GM12872 (cell line): Measurements from ENCODE around the gene CPSF6.

ENCODE experiments used
- TF ChIP-seq, protein P1 (sequence below): IDR thresholded peaks from 3 replicates; pipeline ENCODE4 v1.5.1; 2011; ENCODE audit warnings: low read depth, mild to moderate bottlenecking, low read length, moderate library complexity; ENCODE audit not compliant: insufficient read depth

CPSF6 gene

DNA sequence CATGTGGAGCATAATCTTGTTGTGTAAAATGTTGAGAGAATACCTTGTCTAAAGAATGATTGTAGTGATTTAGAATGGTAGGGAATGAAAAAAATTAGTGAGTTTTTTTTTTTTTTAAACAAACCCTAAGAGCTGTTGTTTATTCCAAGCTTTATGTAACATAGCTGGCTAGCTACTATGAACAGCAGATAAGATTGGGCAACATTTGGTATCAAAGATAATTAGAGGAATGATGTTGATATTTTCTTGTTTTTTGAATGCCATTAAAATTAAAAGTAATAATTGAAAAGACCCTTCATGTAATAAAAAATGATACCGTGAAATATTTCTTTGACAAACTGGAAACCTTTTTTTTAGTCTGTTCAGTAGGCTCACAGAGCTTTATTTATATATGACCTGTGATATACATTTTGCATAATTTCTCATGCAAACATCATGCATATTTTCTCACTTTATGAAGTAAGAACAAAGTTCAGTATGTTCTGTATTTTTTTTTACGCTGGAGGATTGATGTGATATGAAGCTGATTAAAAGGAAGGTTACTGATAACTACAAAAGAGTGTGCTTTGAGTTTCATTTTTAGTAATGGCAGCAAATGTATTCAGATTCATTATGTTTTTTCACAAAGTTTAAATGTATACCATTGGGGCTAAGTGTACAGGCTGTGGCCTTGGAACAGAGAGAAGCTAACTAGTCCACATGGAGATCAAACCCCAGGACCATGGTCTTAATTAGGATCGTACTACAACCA is 8.1 kb downstream of the CPSF6 start:
- TF ChIP-seq, protein P1, sequence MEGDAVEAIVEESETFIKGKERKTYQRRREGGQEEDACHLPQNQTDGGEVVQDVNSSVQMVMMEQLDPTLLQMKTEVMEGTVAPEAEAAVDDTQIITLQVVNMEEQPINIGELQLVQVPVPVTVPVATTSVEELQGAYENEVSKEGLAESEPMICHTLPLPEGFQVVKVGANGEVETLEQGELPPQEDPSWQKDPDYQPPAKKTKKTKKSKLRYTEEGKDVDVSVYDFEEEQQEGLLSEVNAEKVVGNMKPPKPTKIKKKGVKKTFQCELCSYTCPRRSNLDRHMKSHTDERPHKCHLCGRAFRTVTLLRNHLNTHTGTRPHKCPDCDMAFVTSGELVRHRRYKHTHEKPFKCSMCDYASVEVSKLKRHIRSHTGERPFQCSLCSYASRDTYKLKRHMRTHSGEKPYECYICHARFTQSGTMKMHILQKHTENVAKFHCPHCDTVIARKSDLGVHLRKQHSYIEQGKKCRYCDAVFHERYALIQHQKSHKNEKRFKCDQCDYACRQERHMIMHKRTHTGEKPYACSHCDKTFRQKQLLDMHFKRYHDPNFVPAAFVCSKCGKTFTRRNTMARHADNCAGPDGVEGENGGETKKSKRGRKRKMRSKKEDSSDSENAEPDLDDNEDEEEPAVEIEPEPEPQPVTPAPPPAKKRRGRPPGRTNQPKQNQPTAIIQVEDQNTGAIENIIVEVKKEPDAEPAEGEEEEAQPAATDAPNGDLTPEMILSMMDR = no peak

GRCh38 chr12:69252033-69252432 is 12.7 kb downstream of the CPSF6 start:
- TF ChIP-seq, protein P1 = no peak

- TF ChIP-seq, protein P1 = peak; percentile 67
Observed at GRCh38 chr12:69254046-69254445, 14.7 kb downstream of the CPSF6 start.

DNA sequence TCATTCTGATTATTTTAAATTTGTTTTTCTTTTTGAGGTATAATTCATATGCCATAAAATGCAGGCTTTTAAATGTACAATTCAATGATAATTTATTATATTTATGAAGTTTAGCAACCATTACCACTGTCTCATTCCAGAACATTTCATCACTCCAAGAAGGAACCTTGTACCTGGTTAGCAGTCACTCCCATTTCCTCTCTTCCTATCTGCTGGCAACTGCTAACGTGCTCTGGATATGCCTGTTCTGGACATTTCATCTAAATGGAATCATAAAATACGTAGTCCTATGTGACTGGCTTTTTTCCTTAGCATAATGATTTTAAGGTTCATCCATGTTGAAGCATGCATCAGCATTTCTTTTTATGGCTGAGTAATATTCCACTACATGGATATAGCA is 15.5 kb downstream of the CPSF6 start:
- TF ChIP-seq, protein P1 = no peak

DNA sequence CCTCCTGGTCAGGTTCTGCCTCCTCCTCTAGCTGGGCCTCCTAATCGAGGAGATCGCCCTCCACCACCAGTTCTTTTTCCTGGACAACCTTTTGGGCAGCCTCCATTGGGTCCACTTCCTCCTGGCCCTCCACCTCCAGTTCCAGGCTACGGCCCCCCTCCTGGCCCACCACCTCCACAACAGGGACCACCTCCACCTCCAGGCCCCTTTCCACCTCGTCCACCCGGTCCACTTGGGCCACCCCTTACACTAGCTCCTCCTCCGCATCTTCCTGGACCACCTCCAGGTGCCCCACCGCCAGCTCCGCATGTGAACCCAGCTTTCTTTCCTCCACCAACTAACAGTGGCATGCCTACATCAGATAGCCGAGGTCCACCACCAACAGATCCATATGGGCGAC is 19.3 kb downstream of the CPSF6 start:
- TF ChIP-seq, protein P1 = no peak

- TF ChIP-seq, protein P1 = no peak
Observed at GRCh38 chr12:69262264-69262974, 23.1 kb downstream of the CPSF6 start.

GRCh38 chr12:69265205-69265604 is 25.8 kb downstream of the CPSF6 start:
- TF ChIP-seq, protein P1 = no peak
